ENCODE results near the gene CAPN2.
"Not testable (repeated sequence)": the region's sequence is repeated elsewhere in the genome, so short reads cannot be mapped to it uniquely, and the experiment has no call there.

CAPN2 gene

DNA sequence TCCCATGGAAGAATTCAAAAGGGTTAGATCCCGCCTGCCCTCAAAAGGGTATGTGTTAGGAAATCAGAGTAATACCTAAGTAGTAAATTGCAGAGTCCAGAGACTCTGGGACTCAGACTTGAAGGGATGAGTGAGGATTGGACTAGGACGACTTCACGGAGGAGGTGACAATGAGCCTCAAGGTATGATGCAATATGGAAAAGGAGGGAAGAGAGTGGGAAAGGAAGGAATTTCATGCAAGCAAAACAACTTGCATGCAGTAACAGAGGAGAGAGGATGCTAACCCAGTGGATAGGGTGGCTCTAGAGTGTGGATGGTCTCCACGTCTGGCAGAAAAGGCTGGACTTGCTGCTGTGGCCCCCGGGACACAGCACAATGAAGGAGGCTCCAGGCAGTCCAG lies 4.8 kb downstream of the CAPN2 start:
- DNase-seq, result no peak

- DNase-seq, result no peak
Measured at GRCh38 chr1:223717695-223718363, 5.5 kb downstream of the CAPN2 start.

- no peak for DNase-seq
Measured at GRCh38 chr1:223718850-223719249, 6.5 kb downstream of the CAPN2 start.

- DNase-seq, result no peak
Measured at GRCh38 chr1:223720971-223721591, 8.7 kb downstream of the CAPN2 start.

DNA sequence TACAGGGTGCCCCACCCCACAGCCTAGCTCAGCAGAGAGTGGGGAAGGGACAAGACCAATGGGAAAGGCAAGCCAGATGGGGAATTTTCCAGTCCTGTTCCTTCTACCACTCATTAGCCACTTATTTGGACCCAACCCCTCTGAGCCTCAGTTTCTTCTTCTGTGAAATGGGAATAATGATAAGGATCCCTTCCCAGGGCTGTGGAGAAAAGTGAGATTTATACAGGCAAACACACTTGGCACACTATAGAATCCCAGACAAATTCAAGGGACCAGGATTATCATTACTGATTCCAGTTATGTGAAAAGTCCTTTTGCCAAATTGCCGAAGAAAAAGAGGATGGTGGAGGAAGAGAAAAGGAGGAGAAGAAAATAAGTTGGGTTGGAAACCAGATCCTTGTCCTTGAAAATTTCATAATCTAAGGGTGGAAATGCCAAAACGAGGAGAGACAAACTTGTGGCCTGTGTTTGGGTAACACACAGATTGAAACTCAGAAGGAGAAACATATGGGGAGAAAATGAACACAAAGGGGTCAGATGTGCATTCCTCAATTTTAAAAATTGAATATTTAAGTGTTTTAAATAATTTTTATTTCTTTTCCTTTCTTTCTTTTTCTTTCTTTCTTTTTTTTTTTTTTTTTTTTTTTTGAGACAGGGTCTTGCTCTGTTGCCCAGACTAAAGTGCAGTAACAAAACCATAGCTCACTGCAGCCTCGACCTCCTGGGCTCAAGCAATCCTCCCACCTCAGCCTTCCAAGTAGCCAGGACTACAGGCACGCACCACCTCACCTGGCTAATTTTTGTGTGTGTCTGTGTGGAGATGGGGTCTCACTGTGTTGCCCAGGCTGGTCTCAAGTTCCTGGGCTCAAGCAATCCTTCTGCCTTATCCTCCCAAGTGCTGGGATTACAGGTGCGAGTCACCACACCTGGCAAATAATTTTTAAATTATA lies 9.6 kb downstream of the CAPN2 start:
- no peak for DNase-seq

DNA sequence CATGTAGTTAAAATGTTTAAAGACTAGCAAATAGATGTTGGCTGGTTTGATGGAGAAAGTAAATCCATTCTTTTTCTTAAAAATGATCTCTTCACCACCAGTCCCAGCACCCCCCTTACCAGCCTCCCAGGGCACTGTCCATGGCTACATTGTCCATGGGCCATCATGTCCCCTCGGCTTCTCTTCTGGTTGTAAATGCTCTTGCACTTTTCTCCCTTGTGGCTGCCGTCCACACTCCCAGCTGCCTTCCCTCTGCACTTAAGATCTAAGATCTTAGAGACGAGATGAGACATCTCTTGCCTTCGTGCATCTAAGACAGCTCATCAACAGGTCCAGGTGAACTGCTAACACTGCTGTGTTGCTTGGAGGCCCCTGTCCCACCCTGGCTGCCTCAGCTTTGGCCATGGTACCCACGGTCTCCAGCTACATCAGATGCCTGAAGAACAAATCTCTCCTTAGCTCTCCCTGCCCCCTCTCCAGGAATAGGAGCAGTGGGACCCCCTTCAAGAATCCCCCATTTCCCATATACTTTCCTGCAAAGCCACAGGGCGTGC lies 11.1 kb downstream of the CAPN2 start:
- no peak for DNase-seq

GRCh38 chr1:223724376-223724775 lies 12.0 kb downstream of the CAPN2 start:
- no peak for DNase-seq

DNA sequence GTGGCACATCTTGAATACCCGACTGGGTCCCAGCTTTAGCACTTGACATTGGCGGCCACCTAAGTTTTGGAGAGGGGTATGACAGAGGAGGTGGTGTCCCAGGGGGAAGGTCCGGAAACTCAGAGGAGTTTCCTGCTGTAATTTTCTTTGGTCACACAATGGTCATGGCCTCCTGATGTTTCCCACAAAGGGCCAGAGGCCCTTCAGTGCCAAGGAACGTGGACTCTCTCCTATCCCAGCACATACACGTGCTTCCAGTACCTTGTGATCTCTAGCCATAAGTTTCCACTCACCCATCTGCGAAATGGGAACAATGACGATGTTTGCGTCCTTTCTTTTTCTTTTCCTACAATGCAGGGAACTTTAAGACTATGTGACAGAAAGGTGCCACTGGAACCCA lies 13.2 kb downstream of the CAPN2 start:
- DNase-seq, result no peak

DNA sequence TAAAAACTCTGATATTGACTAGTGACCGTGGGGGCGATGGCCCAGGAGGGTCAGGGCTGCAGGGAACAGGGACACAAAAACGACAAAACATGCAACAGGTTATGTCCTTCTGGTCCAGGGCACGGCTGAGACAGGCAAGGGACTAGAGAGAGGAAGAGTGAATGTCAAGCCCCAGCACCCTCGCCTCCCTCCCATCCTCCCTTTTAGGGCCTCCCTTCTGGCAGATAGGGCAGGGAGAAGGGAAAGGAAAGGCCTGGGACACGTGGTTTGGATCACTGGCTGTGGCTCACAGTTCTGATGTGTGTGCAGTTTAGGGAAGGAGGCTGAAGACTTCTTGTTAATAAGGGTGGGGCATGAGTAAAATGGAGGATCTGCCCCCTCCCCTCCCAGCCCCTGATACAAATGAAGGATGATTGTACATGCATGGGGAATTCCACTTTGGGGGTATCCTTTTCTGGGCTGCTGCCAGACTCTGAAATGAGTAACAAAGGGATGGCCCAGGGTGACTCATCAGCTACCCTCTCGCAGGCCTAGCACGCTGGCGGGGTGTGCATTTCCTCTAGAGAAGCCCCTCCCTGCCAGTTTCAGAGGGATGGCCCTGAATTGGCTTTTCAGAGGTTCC lies 14.2 kb downstream of the CAPN2 start:
- DNase-seq, result peak; percentile 26

GRCh38 chr1:223727541-223727940 lies 15.2 kb downstream of the CAPN2 start:
- no peak for DNase-seq

DNA sequence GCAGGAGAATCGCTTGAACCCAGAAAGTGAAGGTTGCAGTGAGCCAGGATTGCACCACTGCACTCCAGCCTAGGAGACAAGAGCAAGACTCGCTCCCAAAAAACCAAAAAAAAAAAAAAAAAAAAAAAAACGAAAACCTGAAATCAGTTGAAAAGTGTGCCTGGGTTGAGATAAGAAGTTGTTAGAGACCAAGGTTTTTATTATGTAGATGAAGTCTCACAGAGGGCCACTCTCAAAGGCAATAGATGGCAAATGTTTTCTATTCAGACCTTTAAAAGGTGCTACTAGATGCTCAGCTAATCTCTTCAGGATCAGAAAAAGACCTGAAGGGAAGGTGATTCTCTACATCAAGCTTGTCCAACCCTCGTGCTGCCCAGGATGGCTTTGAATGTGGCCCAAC lies 17.6 kb downstream of the CAPN2 start:
- no peak for DNase-seq

DNA sequence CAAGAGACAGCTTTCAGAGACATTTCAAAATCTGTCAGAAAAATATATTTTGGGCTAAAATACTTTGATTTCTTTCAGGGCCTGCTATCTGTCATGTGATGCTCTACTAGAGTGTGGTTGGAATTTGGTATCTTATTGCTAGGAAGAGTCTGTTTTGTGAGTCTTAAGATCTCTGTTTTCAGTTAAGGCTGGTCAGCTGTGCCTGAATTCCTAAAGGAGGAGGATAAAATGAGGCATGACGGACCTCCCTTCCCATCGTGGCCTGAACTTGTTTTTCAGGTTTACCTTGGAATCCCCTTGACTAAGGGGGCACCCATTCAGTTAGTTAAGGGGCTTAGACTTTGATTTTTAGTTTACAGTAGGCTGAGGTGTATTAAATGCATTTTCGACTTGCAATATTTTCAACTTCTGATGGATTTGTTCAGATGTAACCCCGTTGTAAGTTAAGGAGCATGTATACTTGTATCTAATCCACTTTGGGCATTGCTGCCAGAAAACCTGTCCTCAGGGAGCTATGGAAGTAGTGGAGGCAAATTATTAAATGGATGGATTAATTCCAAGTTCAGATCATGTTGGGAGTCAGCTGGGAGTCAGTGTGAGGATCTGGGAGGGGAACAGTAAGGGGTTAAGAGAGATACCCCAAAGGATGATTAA lies 18.3 kb downstream of the CAPN2 start:
- no peak for DNase-seq

- DNase-seq, result no peak
Measured at GRCh38 chr1:223731133-223731770, 18.9 kb downstream of the CAPN2 start.

- DNase-seq, result no peak
Measured at GRCh38 chr1:223732993-223733798, 20.9 kb downstream of the CAPN2 start.

DNA sequence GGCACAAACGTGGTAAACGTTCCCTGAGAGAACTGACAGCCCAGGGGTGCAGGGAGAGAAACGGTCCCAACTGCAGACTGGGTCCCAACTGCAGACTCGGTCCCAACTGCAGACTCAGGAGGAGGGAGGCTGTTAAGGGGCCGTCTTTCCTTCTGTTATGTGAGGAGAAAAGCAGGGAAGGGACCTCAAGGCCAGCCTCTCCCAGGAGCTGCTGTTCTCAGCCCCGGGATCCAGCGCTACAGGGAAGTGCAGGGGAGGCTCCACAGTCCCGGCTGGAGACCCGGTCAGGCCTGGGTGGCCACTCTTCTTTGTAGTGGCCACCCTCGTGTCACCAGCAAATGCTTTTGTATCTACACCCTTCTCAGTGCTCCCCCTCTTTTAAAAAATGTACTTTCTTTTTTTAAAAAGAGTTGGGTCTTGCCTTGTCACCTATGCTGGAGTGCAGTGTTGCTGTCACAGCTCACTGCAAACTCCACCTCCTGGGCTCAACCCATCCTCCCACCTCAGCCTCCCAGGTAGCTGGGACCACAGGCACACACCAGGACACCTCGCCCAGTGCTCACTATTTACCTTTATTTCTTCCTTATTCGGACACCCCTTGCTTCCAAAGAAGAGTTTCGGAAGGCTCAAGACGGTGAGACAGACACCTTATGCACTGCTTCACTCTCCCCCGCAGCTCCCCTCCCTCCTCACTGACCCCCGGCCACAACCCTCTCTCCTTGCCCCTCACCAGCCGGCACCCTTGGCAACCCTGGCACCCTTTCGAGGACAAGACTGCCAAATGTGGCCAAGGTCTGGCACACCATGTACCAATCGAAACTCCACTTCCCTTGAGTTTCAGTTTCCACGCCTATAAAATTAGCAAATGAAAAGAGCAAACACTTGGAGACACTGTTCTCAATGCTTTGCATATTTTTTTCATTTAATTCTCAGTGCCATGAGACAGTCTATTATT lies 21.8 kb downstream of the CAPN2 start:
- DNase-seq, result no peak

DNA sequence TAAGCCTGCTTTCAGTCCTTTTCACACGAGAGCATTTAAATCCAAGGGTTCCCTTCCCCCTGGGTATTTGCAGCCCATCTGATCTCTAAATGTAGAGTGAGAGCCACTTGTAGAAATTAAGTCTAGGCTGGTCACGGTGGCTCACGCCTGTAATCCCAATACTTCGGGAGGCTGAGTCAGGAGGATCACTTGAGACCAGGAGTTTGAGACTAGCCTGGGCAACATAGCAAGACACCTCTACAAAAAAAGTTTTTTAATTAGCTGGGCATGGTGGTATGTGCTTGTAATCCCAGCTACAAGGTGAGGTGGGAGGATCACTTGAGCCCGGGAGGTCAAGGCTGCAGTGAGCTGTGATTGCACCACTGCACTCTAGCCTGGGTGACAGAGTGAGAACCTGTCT lies 24.3 kb downstream of the CAPN2 start:
- not testable (repeated sequence) for DNase-seq

GRCh38 chr1:223737342-223737741 lies 25.0 kb downstream of the CAPN2 start:
- DNase-seq, result no peak

- DNase-seq, result no peak
Measured at GRCh38 chr1:223738465-223739365, 26.4 kb downstream of the CAPN2 start.

All from retina (tissue), 1 donor.